Activated CD4-positive, alpha-beta T cell treated with anti-CD3 and anti-CD28 coated beads for 4 hours (primary cell): ENCODE measurements around the gene MED13L.
A peak's percentile ranks its signal among the peaks of the same experiment; 100 is the strongest.
"Not testable (repeated sequence)": the region's sequence is repeated elsewhere in the genome, so short reads cannot be mapped to it uniquely, and the experiment has no call there.

Experiments
- DNase-seq, 2 donors: peaks; one replicate each; pipeline ENCODE4 v3.0.0-alpha.2; 2020

Gene MED13L

GRCh38 chr12:116148844-116149243 lies 128.6 kb downstream of the MED13L start:
- no peak for DNase-seq

- no peak for DNase-seq
Observed at GRCh38 chr12:116146386-116146785, 131.1 kb downstream of the MED13L start.

- no peak for DNase-seq
Observed at GRCh38 chr12:116145451-116145850, 132.0 kb downstream of the MED13L start.

GRCh38 chr12:116144384-116144783 lies 133.1 kb downstream of the MED13L start:
- DNase-seq, result no peak

GRCh38 chr12:116143909-116144308 lies 133.6 kb downstream of the MED13L start:
- no peak for DNase-seq

GRCh38 chr12:116142936-116143898 lies 134.3 kb downstream of the MED13L start:
- no peak for DNase-seq

- no peak for DNase-seq
Observed at GRCh38 chr12:116141833-116142162, 135.7 kb downstream of the MED13L start.

- DNase-seq, result no peak
Observed at GRCh38 chr12:116141110-116141832, 136.2 kb downstream of the MED13L start.

GRCh38 chr12:116140529-116140928 lies 137.0 kb downstream of the MED13L start:
- no peak for DNase-seq

- no peak for DNase-seq
Observed at GRCh38 chr12:116138781-116139180, 138.7 kb downstream of the MED13L start.

GRCh38 chr12:116138364-116138763 lies 139.1 kb downstream of the MED13L start:
- no peak for DNase-seq

GRCh38 chr12:116137318-116137717 lies 140.2 kb downstream of the MED13L start:
- DNase-seq, result no peak

GRCh38 chr12:116136340-116136739 lies 141.2 kb downstream of the MED13L start:
- DNase-seq, result peak; percentile 13 to 18

GRCh38 chr12:116135209-116135930 lies 142.1 kb downstream of the MED13L start:
- DNase-seq, result no peak

- no peak for DNase-seq
Observed at GRCh38 chr12:116133636-116134214, 143.8 kb downstream of the MED13L start.

GRCh38 chr12:116133149-116133548 lies 144.3 kb downstream of the MED13L start:
- no peak for DNase-seq

GRCh38 chr12:116131987-116132386 lies 145.5 kb downstream of the MED13L start:
- DNase-seq, result not testable (repeated sequence)

- DNase-seq, result no peak
Observed at GRCh38 chr12:116131176-116131575, 146.3 kb downstream of the MED13L start.

GRCh38 chr12:116130431-116130830 lies 147.1 kb downstream of the MED13L start:
- no peak for DNase-seq

GRCh38 chr12:116128779-116129178 lies 148.7 kb downstream of the MED13L start:
- DNase-seq, result no peak

GRCh38 chr12:116127859-116128258 lies 149.6 kb downstream of the MED13L start:
- no peak for DNase-seq

- no peak for DNase-seq
Observed at GRCh38 chr12:116126610-116127009, 150.9 kb downstream of the MED13L start.

- no peak for DNase-seq
Observed at GRCh38 chr12:116125956-116126566, 151.4 kb downstream of the MED13L start.
